Measurements from ENCODE around the gene RGS2. TPM values are rescaled to one million over a fixed set of nuclear protein-coding genes. Genes with fewer than 3 reads are reported as not detected.

Gene RGS2
- total and polyA plus RNA-seq, 2 experiments from 2014 or later = 0.43 to 2.2 TPM

- TF ChIP-seq EZH2 (IDR thresholded peaks at IDR 0.05; ENCODE audit: insufficient read depth, poor library complexity, severe bottlenecking) (no peak), EZH2phosphoT487 (IDR thresholded peaks at IDR 0.05; ENCODE audit: insufficient read depth, low read depth) (no peak)
- in situ Hi-C loops (cut with MboI) = loop anchor here (25.0 kb wide), 1 partner anchor 210 kb away; no protein-coding TSS in a partner anchor
- no peak for DNase-seq
- Histone ChIP-seq H3K36me3 (ENCODE audit: low read depth) (no peaks in the 10 kb centered on the region), H3K9me3 (ENCODE audit: low read depth) (no peaks in the 10 kb centered on the region), H3K4me2 (ENCODE audit: unreplicated experiment) (no peak overlapping the region), H3K27ac (no peak overlapping the region), H3K79me2 (ENCODE audit: insufficient read depth) (no peaks in the 10 kb centered on the region), H3F3A (ENCODE audit: insufficient read depth) (peaks cover 20% of the 10 kb centered on the region), H3K4me3 (no peak overlapping the region), H4K20me1 (ENCODE audit: insufficient read depth) (no peaks in the 10 kb centered on the region), H3K27me3 (replicated peaks; ENCODE audit: insufficient read depth) (no peaks in the 10 kb centered on the region), H3K9ac (no peak overlapping the region), H3K4me1 (ENCODE audit: insufficient read depth) (peaks cover 11% of the 10 kb centered on the region), H2AFZ (no peak overlapping the region), H3K9me2 (ENCODE audit: insufficient read depth) (no peaks in the 10 kb centered on the region)
These were observed 6.4 kb upstream of the RGS2 start for GRCh38 chr1:192802406-192802805.

- Histone ChIP-seq H3F3A (ENCODE audit: insufficient read depth) (peaks cover 29% of the 10 kb centered on the region), H3K9me3 (ENCODE audit: low read depth) (no peaks in the 10 kb centered on the region), H3K9ac (no peak overlapping the region), H2AFZ (no peak overlapping the region), H3K4me3 (no peak overlapping the region), H3K27me3 (replicated peaks; ENCODE audit: insufficient read depth) (no peaks in the 10 kb centered on the region), H3K27ac (no peak overlapping the region), H3K4me1 (ENCODE audit: insufficient read depth) (peaks cover 20% of the 10 kb centered on the region), H4K20me1 (ENCODE audit: insufficient read depth) (no peaks in the 10 kb centered on the region), H3K4me2 (ENCODE audit: unreplicated experiment) (no peak overlapping the region), H3K79me2 (ENCODE audit: insufficient read depth) (no peaks in the 10 kb centered on the region), H3K9me2 (ENCODE audit: insufficient read depth) (no peaks in the 10 kb centered on the region), H3K36me3 (ENCODE audit: low read depth) (no peaks in the 10 kb centered on the region)
- in situ Hi-C loops (cut with MboI) = loop anchor here (25.0 kb wide), 1 partner anchor 209 kb away; no protein-coding TSS in a partner anchor
- no peak for DNase-seq
- TF ChIP-seq EZH2 (IDR thresholded peaks at IDR 0.05; ENCODE audit: insufficient read depth, poor library complexity, severe bottlenecking) (no peak), EZH2phosphoT487 (IDR thresholded peaks at IDR 0.05; ENCODE audit: insufficient read depth, low read depth) (no peak)
These were observed 5.3 kb upstream of the RGS2 start for GRCh38 chr1:192803501-192803900.

DNA sequence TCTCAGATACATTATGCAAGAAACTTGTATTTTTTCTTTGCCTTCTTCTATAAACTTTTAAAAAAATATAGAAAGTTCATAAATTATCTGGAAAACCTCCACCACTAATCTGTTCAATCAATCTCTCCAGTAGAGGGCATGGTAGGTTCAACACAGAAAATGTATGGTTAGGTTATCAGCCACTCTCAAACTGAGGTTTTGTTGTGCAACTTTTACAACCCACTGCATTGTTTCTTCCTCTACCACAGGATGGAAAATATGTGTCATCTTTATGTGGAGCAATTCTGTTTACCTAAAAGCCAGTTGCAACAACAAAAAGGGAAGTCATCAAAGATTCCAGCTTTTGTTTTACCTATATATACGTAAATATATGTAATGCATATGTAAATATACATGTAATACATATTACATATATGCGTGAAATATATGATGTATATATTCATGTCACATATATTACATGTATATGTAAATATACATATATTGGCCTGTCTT, 3.0 kb upstream of the RGS2 start:
- TF ChIP-seq EZH2phosphoT487 (IDR thresholded peaks at IDR 0.05; ENCODE audit: insufficient read depth, low read depth) (no peak), EZH2 (IDR thresholded peaks at IDR 0.05; ENCODE audit: insufficient read depth, poor library complexity, severe bottlenecking) (no peak)
- Histone ChIP-seq H3K9me3 (ENCODE audit: low read depth) (no peaks in the 10 kb centered on the region), H3K27me3 (replicated peaks; ENCODE audit: insufficient read depth) (no peaks in the 10 kb centered on the region), H4K20me1 (ENCODE audit: insufficient read depth) (no peaks in the 10 kb centered on the region), H3K79me2 (ENCODE audit: insufficient read depth) (no peaks in the 10 kb centered on the region), H3K9ac (no peak overlapping the region), H3K4me3 (no peak overlapping the region), H3K36me3 (ENCODE audit: low read depth) (no peaks in the 10 kb centered on the region), H3K4me1 (ENCODE audit: insufficient read depth) (peaks cover 25% of the 10 kb centered on the region), H3K9me2 (ENCODE audit: insufficient read depth) (no peaks in the 10 kb centered on the region), H3F3A (ENCODE audit: insufficient read depth) (peaks cover 28% of the 10 kb centered on the region), H2AFZ (no peak overlapping the region), H3K4me2 (ENCODE audit: unreplicated experiment) (no peak overlapping the region), H3K27ac (no peak overlapping the region)
- DNase-seq = peak; percentile 93
- in situ Hi-C loops (cut with MboI) = loop anchor here (25.0 kb wide), 1 partner anchor 206 kb away; no protein-coding TSS in a partner anchor
- WGBS, 2 experiments (ENCODE audit: low coverage in 1 of 2, low lambda C conversion rate in 2 of 2, missing lambda C conversion rate in 2 of 2) = 65 to 66% methylated on average over 2 of the region's 2 CpGs

- DNase-seq = peak; percentile 76
- in situ Hi-C loops (cut with MboI) = loop anchor here (25.0 kb wide), 1 partner anchor 205 kb away; no protein-coding TSS in a partner anchor
These were observed 1.4 kb upstream of the RGS2 start for GRCh38 chr1:192807211-192808162.

More at GRCh38 chr1:192807211-192808162, 1.4 kb upstream of the RGS2 start:
- peak overlapping the region; percentile 91 for H3K9ac ChIP-seq
- H3K9me3 ChIP-seq (ENCODE audit: low read depth) = no peaks in the 10 kb centered on the region
- no peaks in the 10 kb centered on the region for H3K27me3 ChIP-seq (replicated peaks; ENCODE audit: insufficient read depth)
- H2AFZ ChIP-seq = peak overlapping the region; percentile 100
- H3K4me2 ChIP-seq (ENCODE audit: unreplicated experiment) = peak overlapping the region; percentile 98
- H3K4me1 ChIP-seq (ENCODE audit: insufficient read depth) = peaks cover 23% of the 10 kb centered on the region
- H3K9me2 ChIP-seq (ENCODE audit: insufficient read depth) = no peaks in the 10 kb centered on the region
- peaks cover 20% of the 10 kb centered on the region for H3F3A ChIP-seq (ENCODE audit: insufficient read depth)
- no peaks in the 10 kb centered on the region for H4K20me1 ChIP-seq (ENCODE audit: insufficient read depth)
- H3K36me3 ChIP-seq (ENCODE audit: low read depth) = no peaks in the 10 kb centered on the region
- H3K27ac ChIP-seq = peak overlapping the region; percentile 50
- peak overlapping the region; percentile 99 for H3K4me3 ChIP-seq
- no peak for TF ChIP-seq EZH2 (IDR thresholded peaks at IDR 0.05; ENCODE audit: insufficient read depth, poor library complexity, severe bottlenecking)
- no peak for TF ChIP-seq EZH2phosphoT487 (IDR thresholded peaks at IDR 0.05; ENCODE audit: insufficient read depth, low read depth)
- no peaks in the 10 kb centered on the region for H3K79me2 ChIP-seq (ENCODE audit: insufficient read depth)
- WGBS, 2 experiments (ENCODE audit: low coverage in 1 of 2, low lambda C conversion rate in 2 of 2, missing lambda C conversion rate in 2 of 2) = 4 to 5% methylated on average over 9 of the region's 9 CpGs

Measured in GM23248 (cell line).